Testis (tissue), 2 donors: ENCODE results near the gene MYBPC3.

Experiments
- CTCF ChIP-seq, 3 experiments: fragments of 450-650 bp in 2 of 3; fragments of 200-600 bp in 1 of 3; sonication (generic) in 1 of 3; IDR thresholded peaks; one replicate each; pipeline ENCODE4 v1.5.1; 2016 to 2019; ENCODE audit warnings: antibody characterized with exemption in 3 of 3, mild to moderate bottlenecking in 2 of 3, moderate library complexity in 1 of 3
- POLR2A ChIP-seq: fragments of 450-650 bp; IDR thresholded peaks from one replicate; pipeline ENCODE4 v1.6.1; 2017; ENCODE audit warnings: antibody characterized with exemption, mild to moderate bottlenecking, moderate library complexity

- TF ChIP-seq CTCF (IDR thresholded peaks at IDR 0.05): no peak
- TF ChIP-seq POLR2A: no peak
These were observed 4.5 kb upstream of the MYBPC3 start for GRCh38 chr11:47356998-47357329.
